HepG2 (cell line): ENCODE data around the gene SRCAP. TPM values are rescaled to one million over a fixed set of nuclear protein-coding genes. Genes with fewer than 3 reads are reported as not detected.

ENCODE experiments used
- CBFB ChIP-seq: sonication (generic); formaldehyde crosslinking; IDR thresholded peaks from 2 replicates; pipeline ENCODE4 v1.4.0; 2020; ENCODE audit warnings: missing genetic modification reagents
- IRX3 ChIP-seq: sonication (generic); formaldehyde crosslinking; IDR thresholded peaks from 2 replicates; pipeline ENCODE4 v1.8.1; 2023; ENCODE audit warnings: mild to moderate bottlenecking, low read depth, missing genetic modification reagents, borderline replicate concordance
- MIXL1 ChIP-seq: IDR thresholded peaks from 2 replicates; pipeline ENCODE4 v1.6.1; 2016
- MYNN ChIP-seq: sonication (generic); formaldehyde crosslinking; IDR thresholded peaks from 2 replicates; pipeline ENCODE4 v1.4.0; 2020; ENCODE audit warnings: mild to moderate bottlenecking, low read depth, missing genetic modification reagents
- PHF5A ChIP-seq: IDR thresholded peaks from one replicate; pipeline ENCODE4 v1.6.1; 2018; ENCODE audit warnings: low read depth, missing genetic modification reagents; ENCODE audit not compliant: unreplicated experiment
- RORA ChIP-seq: sonication (generic); formaldehyde crosslinking; IDR thresholded peaks from 2 replicates; pipeline ENCODE4 v1.5.0; 2020; ENCODE audit warnings: mild to moderate bottlenecking, missing genetic modification reagents, moderate library complexity
- SP140L ChIP-seq: sonication (generic); formaldehyde crosslinking; IDR thresholded peaks from 2 replicates; pipeline ENCODE4 v1.4.0; 2020; ENCODE audit warnings: missing genetic modification reagents, borderline replicate concordance
- ZBTB7A ChIP-seq: sonication (generic); formaldehyde crosslinking; IDR thresholded peaks from 2 replicates; pipeline ENCODE4 v1.8.0; 2022; ENCODE audit warnings: mild to moderate bottlenecking, missing genetic modification reagents
- ZNF562 ChIP-seq: sonication (generic); formaldehyde crosslinking; IDR thresholded peaks from 2 replicates; pipeline ENCODE4 v1.8.0; 2022; ENCODE audit warnings: missing genetic modification reagents, borderline replicate concordance
- ZNF709 ChIP-seq: sonication (generic); formaldehyde crosslinking; IDR thresholded peaks from 2 replicates; pipeline ENCODE4 v1.5.0; 2020; ENCODE audit warnings: mild to moderate bottlenecking, missing genetic modification reagents
- ZZZ3 ChIP-seq: sonication (generic); formaldehyde crosslinking; IDR thresholded peaks from 2 replicates; pipeline ENCODE4 v1.4.0; 2020; ENCODE audit warnings: missing genetic modification reagents, mild to moderate bottlenecking, borderline replicate concordance
- polyA plus RNA-seq, 8 experiments: library from polyadenylated mRNA; depleted of rRNA in 3 of 8; stranded (reverse) in 7 of 8; unstranded in 1 of 8; fragments of >200 nt; fragmentation: Illumina TruSeq in 4 of 8; extraction: Trizol in 4 of 8; gene quantifications; 2 replicates each; pipeline versions ENCODE4 v1.2.1 to v1.2.3, GENCODE V29; 2011 to 2016; ENCODE audit warnings: low read depth in 4 of 8, missing spikeins in 1 of 8, mixed read lengths in 1 of 8; ENCODE audit not compliant: insufficient read depth in 1 of 8
- total RNA-seq, 5 experiments: library from RNA; depleted of rRNA; stranded (reverse); fragments of >200 nt; fragmentation: Illumina TruSeq; extraction: Trizol; gene quantifications; 2 replicates each; pipeline ENCODE4 v1.2.3, GENCODE V29; 2016; ENCODE audit warnings: low read depth in 1 of 5
- TF ChIP-seq, protein P1 (sequence below): sonication (generic); formaldehyde crosslinking; IDR thresholded peaks from 2 replicates; pipeline ENCODE4 v1.4.0; 2020; ENCODE audit warnings: missing genetic modification reagents, borderline replicate concordance
- TF ChIP-seq, protein P2 (sequence below): sonication (generic); formaldehyde crosslinking; IDR thresholded peaks from 2 replicates; pipeline ENCODE4 v1.4.0; 2020; ENCODE audit warnings: missing genetic modification reagents
- TF ChIP-seq, protein P3 (sequence below): sonication (generic); formaldehyde crosslinking; IDR thresholded peaks from 2 replicates; pipeline ENCODE4 v1.5.0; 2020; ENCODE audit warnings: mild to moderate bottlenecking, missing genetic modification reagents
- TF ChIP-seq, protein P4 (sequence below): sonication (generic); formaldehyde crosslinking; IDR thresholded peaks from 2 replicates; pipeline ENCODE4 v1.4.0; 2020; ENCODE audit warnings: missing genetic modification reagents, mild to moderate bottlenecking, borderline replicate concordance

SRCAP gene
- total and polyA plus RNA-seq, 2 of the 13 experiments (the other 11 are each of a cell fraction or from before 2014, with no cell fraction given) = 4.9 to 9.0 TPM

DNA sequence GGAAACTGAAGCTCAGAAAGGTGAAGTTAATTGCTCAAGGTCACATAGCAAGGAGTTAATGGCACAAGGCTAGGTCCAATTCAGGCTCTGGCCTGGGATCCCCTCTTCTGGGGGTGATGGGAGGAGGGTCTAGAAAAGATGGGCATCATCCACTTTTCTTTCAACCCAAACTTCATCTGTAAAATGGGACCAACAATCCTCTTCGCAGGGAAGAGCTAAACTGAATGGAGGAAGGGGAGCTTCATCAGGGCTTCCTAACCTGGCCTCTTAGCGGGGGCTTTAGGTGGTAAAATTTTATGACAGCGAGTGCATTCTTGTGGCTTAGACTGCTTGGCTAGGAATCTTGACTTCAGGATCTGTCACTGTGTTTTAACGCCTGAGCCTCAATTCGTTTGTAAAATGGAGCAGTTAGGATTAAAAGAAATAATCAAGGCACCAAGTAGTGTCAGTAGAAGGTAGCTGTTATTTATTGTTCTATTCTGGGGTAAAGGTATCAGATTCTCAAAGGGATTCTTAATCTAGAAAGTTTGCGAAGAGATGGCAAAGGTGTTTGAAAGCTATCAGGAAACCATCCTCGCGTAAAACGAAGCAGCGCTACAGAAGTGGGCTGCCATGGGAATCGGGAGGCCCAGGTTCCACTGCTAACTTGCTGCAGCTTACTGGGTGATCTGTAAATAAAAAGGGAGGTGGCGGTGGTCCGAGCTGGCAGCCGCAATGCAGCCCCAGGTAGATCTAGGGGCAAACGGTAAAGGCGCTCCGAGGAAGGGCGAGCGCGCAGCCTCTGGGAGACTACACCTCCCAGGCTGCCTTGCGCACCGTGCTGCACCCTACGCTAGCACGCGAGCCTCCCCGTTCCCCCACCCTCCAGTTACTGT, 1.5 kb upstream of the SRCAP start (continued):
- TF ChIP-seq, protein P1, sequence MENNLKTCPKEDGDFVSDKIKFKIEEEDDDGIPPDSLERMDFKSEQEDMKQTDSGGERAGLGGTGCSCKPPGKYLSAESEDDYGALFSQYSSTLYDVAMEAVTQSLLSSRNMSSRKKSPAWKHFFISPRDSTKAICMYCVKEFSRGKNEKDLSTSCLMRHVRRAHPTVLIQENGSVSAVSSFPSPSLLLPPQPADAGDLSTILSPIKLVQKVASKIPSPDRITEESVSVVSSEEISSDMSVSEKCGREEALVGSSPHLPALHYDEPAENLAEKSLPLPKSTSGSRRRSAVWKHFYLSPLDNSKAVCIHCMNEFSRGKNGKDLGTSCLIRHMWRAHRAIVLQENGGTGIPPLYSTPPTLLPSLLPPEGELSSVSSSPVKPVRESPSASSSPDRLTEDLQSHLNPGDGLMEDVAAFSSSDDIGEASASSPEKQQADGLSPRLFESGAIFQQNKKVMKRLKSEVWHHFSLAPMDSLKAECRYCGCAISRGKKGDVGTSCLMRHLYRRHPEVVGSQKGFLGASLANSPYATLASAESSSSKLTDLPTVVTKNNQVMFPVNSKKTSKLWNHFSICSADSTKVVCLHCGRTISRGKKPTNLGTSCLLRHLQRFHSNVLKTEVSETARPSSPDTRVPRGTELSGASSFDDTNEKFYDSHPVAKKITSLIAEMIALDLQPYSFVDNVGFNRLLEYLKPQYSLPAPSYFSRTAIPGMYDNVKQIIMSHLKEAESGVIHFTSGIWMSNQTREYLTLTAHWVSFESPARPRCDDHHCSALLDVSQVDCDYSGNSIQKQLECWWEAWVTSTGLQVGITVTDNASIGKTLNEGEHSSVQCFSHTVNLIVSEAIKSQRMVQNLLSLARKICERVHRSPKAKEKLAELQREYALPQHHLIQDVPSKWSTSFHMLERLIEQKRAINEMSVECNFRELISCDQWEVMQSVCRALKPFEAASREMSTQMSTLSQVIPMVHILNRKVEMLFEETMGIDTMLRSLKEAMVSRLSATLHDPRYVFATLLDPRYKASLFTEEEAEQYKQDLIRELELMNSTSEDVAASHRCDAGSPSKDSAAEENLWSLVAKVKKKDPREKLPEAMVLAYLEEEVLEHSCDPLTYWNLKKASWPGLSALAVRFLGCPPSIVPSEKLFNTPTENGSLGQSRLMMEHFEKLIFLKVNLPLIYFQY (CRISPR knock-in tag) = no peak
- TF ChIP-seq IRX3 (CRISPR knock-in tag) = no peak; the same call in 1 of the 2 replicates
- TF ChIP-seq, protein P2, sequence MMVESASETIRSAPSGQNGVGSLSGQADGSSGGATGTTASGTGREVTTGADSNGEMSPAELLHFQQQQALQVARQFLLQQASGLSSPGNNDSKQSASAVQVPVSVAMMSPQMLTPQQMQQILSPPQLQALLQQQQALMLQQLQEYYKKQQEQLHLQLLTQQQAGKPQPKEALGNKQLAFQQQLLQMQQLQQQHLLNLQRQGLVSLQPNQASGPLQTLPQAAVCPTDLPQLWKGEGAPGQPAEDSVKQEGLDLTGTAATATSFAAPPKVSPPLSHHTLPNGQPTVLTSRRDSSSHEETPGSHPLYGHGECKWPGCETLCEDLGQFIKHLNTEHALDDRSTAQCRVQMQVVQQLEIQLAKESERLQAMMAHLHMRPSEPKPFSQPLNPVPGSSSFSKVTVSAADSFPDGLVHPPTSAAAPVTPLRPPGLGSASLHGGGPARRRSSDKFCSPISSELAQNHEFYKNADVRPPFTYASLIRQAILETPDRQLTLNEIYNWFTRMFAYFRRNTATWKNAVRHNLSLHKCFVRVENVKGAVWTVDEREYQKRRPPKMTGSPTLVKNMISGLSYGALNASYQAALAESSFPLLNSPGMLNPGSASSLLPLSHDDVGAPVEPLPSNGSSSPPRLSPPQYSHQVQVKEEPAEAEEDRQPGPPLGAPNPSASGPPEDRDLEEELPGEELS (CRISPR knock-in tag) = no peak
- no peak for TF ChIP-seq CBFB (CRISPR knock-in tag)
- TF ChIP-seq RORA (CRISPR knock-in tag) = no peak
- no peak; the same call in 1 of the 2 replicates for TF ChIP-seq MIXL1 (CRISPR knock-in tag)
- TF ChIP-seq ZNF709 (CRISPR knock-in tag) = no peak
- TF ChIP-seq, protein P3, sequence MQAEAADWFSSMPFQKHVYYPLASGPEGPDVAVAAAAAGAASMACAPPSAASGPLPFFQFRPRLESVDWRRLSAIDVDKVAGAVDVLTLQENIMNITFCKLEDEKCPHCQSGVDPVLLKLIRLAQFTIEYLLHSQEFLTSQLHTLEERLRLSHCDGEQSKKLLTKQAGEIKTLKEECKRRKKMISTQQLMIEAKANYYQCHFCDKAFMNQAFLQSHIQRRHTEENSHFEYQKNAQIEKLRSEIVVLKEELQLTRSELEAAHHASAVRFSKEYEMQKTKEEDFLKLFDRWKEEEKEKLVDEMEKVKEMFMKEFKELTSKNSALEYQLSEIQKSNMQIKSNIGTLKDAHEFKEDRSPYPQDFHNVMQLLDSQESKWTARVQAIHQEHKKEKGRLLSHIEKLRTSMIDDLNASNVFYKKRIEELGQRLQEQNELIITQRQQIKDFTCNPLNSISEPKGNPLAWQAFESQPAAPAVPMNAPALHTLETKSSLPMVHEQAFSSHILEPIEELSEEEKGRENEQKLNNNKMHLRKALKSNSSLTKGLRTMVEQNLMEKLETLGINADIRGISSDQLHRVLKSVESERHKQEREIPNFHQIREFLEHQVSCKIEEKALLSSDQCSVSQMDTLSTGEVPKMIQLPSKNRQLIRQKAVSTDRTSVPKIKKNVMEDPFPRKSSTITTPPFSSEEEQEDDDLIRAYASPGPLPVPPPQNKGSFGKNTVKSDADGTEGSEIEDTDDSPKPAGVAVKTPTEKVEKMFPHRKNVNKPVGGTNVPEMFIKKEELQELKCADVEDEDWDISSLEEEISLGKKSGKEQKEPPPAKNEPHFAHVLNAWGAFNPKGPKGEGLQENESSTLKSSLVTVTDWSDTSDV (CRISPR knock-in tag) = no peak
- no peak for TF ChIP-seq MYNN
- no peak for TF ChIP-seq ZNF562 (CRISPR knock-in tag)
- peak; percentile 20 for TF ChIP-seq PHF5A (CRISPR knock-in tag)
- TF ChIP-seq, protein P4, sequence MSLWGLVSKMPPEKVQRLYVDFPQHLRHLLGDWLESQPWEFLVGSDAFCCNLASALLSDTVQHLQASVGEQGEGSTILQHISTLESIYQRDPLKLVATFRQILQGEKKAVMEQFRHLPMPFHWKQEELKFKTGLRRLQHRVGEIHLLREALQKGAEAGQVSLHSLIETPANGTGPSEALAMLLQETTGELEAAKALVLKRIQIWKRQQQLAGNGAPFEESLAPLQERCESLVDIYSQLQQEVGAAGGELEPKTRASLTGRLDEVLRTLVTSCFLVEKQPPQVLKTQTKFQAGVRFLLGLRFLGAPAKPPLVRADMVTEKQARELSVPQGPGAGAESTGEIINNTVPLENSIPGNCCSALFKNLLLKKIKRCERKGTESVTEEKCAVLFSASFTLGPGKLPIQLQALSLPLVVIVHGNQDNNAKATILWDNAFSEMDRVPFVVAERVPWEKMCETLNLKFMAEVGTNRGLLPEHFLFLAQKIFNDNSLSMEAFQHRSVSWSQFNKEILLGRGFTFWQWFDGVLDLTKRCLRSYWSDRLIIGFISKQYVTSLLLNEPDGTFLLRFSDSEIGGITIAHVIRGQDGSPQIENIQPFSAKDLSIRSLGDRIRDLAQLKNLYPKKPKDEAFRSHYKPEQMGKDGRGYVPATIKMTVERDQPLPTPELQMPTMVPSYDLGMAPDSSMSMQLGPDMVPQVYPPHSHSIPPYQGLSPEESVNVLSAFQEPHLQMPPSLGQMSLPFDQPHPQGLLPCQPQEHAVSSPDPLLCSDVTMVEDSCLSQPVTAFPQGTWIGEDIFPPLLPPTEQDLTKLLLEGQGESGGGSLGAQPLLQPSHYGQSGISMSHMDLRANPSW (CRISPR knock-in tag) = 0 out of 2 replicates have a peak, but pooled peaks have one; percentile 85
- TF ChIP-seq ZZZ3 (CRISPR knock-in tag) = 0 out of 2 replicates have a peak, but pooled peaks have one; percentile 92
- no peak for TF ChIP-seq SP140L (CRISPR knock-in tag)
- no peak for TF ChIP-seq ZBTB7A
